Liver (tissue), 9 donors: Measurements from ENCODE around the gene GTPBP2. TPM values are rescaled to one million over a fixed set of nuclear protein-coding genes. Genes with fewer than 3 reads are reported as not detected.
"Not testable (repeated sequence)": the region's sequence is repeated elsewhere in the genome, so short reads cannot be mapped to it uniquely, and the experiment has no call there.

Experiments
- DNase-seq: peaks from one replicate; pipeline ENCODE4 v3.0.0-alpha.2; 2017; ENCODE audit warnings: low spot score
- H3K27ac ChIP-seq, 2 donors: one replicate each; pipeline ENCODE4 v1.7.0; 2013; ENCODE audit warnings: inconsistent platforms in 2 of 2, low read length in 2 of 2, control low read depth in 1 of 2, low read depth in 1 of 2, mild to moderate bottlenecking in 1 of 2
- H3K27me3 ChIP-seq, 4 donors: one replicate each; pipeline versions ENCODE4 v1.6.1 to v1.7.0; 2013; ENCODE audit warnings: low read length in 3 of 4, inconsistent platforms in 1 of 4, mild to moderate bottlenecking in 1 of 4, moderate library complexity in 1 of 4; ENCODE audit not compliant: control insufficient read depth in 4 of 4, insufficient read depth in 4 of 4
- H3K36me3 ChIP-seq, 4 donors: one replicate each; pipeline versions ENCODE4 v1.6.1 to v1.7.0; 2013; ENCODE audit warnings: low read length in 3 of 4, mild to moderate bottlenecking in 3 of 4, low read depth in 1 of 4, moderate library complexity in 1 of 4; ENCODE audit not compliant: control insufficient read depth in 4 of 4, insufficient read depth in 3 of 4
- H3K4me1 ChIP-seq, 4 donors: one replicate each; pipeline versions ENCODE4 v1.6.1 to v1.7.0; 2013; ENCODE audit warnings: low read length in 3 of 4, mild to moderate bottlenecking in 3 of 4, moderate library complexity in 1 of 4; ENCODE audit not compliant: control insufficient read depth in 4 of 4, insufficient read depth in 4 of 4
- H3K4me3 ChIP-seq, 3 donors: one replicate each; pipeline versions ENCODE4 v1.6.1 to v1.7.0; 2013; ENCODE audit warnings: low read length in 3 of 3, control low read depth in 1 of 3, low read depth in 1 of 3, mild to moderate bottlenecking in 1 of 3
- H3K9ac ChIP-seq, 2 donors: one replicate each; pipeline ENCODE4 v1.7.0; 2013; ENCODE audit warnings: low read length in 2 of 2, mild to moderate bottlenecking in 2 of 2, moderate library complexity in 2 of 2, control low read depth in 1 of 2, low read depth in 1 of 2
- H3K9me3 ChIP-seq, 4 donors: one replicate each; pipeline versions ENCODE4 v1.6.1 to v1.7.0; 2013; ENCODE audit warnings: low read length in 3 of 4; ENCODE audit not compliant: control insufficient read depth in 4 of 4
- EGR1 ChIP-seq, 2 donors: IDR thresholded peaks; 2 replicates each; pipeline ENCODE4 v1.6.1; 2016 to 2018; ENCODE audit warnings: antibody characterized with exemption in 2 of 2, low read depth in 2 of 2
- FOXA1 ChIP-seq: IDR thresholded peaks from 2 replicates; pipeline ENCODE4 v1.6.1; 2016; ENCODE audit warnings: antibody characterized with exemption
- FOXA2 ChIP-seq: IDR thresholded peaks from 2 replicates; pipeline ENCODE4 v1.6.1; 2016; ENCODE audit warnings: antibody characterized with exemption
- GABPA ChIP-seq, 2 donors: IDR thresholded peaks in 1 of 2; conservative IDR thresholded peaks in 1 of 2; 2 replicates each; pipeline ENCODE4 v1.6.1; 2016; ENCODE audit warnings: antibody characterized with exemption in 2 of 2, mild to moderate bottlenecking in 1 of 2, moderate library complexity in 1 of 2
- HNF4A ChIP-seq, 2 donors: conservative IDR thresholded peaks; 2 replicates each; pipeline ENCODE4 v1.6.1; 2016; ENCODE audit warnings: antibody characterized with exemption in 2 of 2, mild to moderate bottlenecking in 2 of 2
- JUND ChIP-seq, 2 donors: IDR thresholded peaks; 2 replicates each; pipeline ENCODE4 v1.6.1; 2016; ENCODE audit warnings: antibody characterized with exemption in 2 of 2
- RAD21 ChIP-seq, 2 donors: IDR thresholded peaks; 2 replicates each; pipeline ENCODE4 v1.6.1; 2016; ENCODE audit warnings: antibody characterized with exemption in 2 of 2, mild to moderate bottlenecking in 2 of 2
- SP1 ChIP-seq: IDR thresholded peaks from 2 replicates; pipeline ENCODE4 v1.6.1; 2018; ENCODE audit warnings: antibody characterized with exemption, mild to moderate bottlenecking
- TAF1 ChIP-seq: conservative IDR thresholded peaks from 2 replicates; pipeline ENCODE4 v1.6.1; 2016; ENCODE audit warnings: antibody characterized with exemption, mild to moderate bottlenecking
- YY1 ChIP-seq: IDR thresholded peaks from 2 replicates; pipeline ENCODE4 v1.6.1; 2016; ENCODE audit warnings: antibody characterized with exemption, mild to moderate bottlenecking
- WGBS: extraction: QIAGEN DNeasy Blood & Tissue Kit; methylation state at CpG from one replicate; pipeline ENCODE4 v1.1.7; 2013; 5-methylcytosine and 5-hydroxymethylcytosine counted together
- polyA plus RNA-seq, 2 donors: library from polyadenylated mRNA; stranded (reverse) in 1 of 2; unstranded in 1 of 2; fragments of 200-250 nt in 1 of 2; fragments of >200 nt in 1 of 2; fragmentation: Nextera tagmentation in 1 of 2; extraction: Ambion mirVana in 1 of 2; gene quantifications; one replicate each; pipeline versions ENCODE4 v1.2.1 to v1.2.3, GENCODE V29; 2013 to 2015
- total RNA-seq, 2 donors: library from RNA; depleted of rRNA; stranded (reverse); fragments of >200 nt; gene quantifications; one replicate each; pipeline ENCODE4 v1.2.3, GENCODE V29; 2014
- TF ChIP-seq, protein P1 (sequence below): IDR thresholded peaks from 2 replicates; pipeline ENCODE4 v1.6.1; 2016; ENCODE audit warnings: antibody characterized with exemption
- TF ChIP-seq, protein P2 (sequence below): IDR thresholded peaks from 2 replicates; pipeline ENCODE4 v1.6.1; 2016; ENCODE audit warnings: antibody characterized with exemption
- TF ChIP-seq, protein P3 (sequence below): IDR thresholded peaks from 2 replicates; pipeline ENCODE4 v1.6.1; 2016; ENCODE audit warnings: antibody characterized with exemption, mild to moderate bottlenecking
- donor health status: healthy.
- donor health status: healthy.
- donor health status: healthy.
- donor health status: healthy.
- donor health status: healthy.

Gene GTPBP2
- total and polyA plus RNA-seq, 4 donors, result 7.9 to 69.1 (median 16.1) TPM

DNA sequence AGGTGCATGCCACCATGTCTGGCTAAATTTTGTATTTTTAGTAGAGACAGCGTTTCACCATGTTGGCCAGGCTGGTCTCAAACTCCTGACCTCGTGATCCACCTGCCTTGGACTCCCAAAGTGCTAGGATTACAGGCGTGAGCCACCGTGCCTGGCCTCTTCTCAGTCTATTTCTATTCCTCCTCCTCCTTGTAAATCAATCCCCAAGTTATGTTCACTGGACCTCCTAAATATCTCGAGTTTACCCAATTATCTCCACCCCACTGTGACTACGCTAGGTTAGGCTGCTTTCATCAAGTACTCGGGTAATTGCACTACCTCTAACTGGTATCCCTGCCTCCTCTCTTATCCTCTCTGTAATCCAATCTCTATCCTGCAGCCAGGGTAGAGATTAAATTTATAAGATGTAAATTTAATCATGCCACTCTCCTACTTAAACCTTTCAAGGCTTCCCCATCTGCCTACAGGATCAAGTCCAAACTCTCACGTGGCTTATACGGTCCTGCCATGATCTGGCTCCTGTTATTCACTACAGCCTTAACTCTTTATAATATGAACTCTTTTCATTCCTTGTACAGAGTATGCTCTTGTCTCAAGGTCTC lies 5.7 kb upstream of the GTPBP2 start:
- WGBS, result 80% methylated on average over 9 of the region's 9 CpGs
- Histone ChIP-seq H3K4me1 (peaks cover 4 to 17% (median 9%) of the 10 kb centered on the region in 4 donors), H3K9me3 (no peaks in the 10 kb centered on the region), H3K27me3 (no peaks in the 10 kb centered on the region), H3K9ac (no peak overlapping the region), H3K36me3 (peaks cover 5 to 9% (median 7%) of the 10 kb centered on the region in 4 donors), H3K4me3 (no peak overlapping the region), H3K27ac (no peak overlapping the region)
- no peak for TF ChIP-seq TAF1
- no peak for TF ChIP-seq FOXA1
- no peak for TF ChIP-seq JUND (IDR thresholded peaks at IDR 0.05)
- TF ChIP-seq, protein P1, sequence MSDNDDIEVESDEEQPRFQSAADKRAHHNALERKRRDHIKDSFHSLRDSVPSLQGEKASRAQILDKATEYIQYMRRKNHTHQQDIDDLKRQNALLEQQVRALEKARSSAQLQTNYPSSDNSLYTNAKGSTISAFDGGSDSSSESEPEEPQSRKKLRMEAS, result no peak
- no peak for TF ChIP-seq HNF4A (conservative IDR thresholded peaks at IDR 0.05)
- no peak for TF ChIP-seq EGR1 (IDR thresholded peaks at IDR 0.05; ENCODE audit: low read depth in 2 of 2)
- DNase-seq, result no peak

DNA sequence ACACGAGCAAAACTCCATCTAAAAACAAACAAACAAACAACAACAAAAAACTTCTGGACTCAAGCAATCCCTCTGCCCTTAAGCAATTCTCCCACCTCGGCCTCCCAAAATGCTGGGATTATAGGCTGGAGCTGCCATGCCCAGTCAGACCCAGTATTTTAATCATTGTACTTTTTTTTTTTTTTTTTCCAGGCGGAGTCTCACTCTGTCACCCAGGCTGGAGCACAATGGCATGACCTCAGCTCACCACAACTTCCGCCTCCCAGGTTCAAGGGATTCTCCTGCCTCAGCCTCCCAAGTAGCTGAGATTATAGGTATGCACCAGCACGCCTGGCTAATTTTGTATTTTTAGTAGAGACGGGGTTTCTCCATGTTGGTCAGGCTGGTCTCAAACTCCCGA lies 3.9 kb upstream of the GTPBP2 start:
- not testable (repeated sequence) for H3K9me3 ChIP-seq, H3K4me3 ChIP-seq, H3K9ac ChIP-seq, H3K36me3 ChIP-seq, H3K27ac ChIP-seq, DNase-seq, H3K27me3 ChIP-seq
- peaks cover 4 to 25% (median 14%) of the 10 kb centered on the region in 4 donors for H3K4me1 ChIP-seq
- WGBS, result 92% methylated on average over 7 of the region's 7 CpGs

DNA sequence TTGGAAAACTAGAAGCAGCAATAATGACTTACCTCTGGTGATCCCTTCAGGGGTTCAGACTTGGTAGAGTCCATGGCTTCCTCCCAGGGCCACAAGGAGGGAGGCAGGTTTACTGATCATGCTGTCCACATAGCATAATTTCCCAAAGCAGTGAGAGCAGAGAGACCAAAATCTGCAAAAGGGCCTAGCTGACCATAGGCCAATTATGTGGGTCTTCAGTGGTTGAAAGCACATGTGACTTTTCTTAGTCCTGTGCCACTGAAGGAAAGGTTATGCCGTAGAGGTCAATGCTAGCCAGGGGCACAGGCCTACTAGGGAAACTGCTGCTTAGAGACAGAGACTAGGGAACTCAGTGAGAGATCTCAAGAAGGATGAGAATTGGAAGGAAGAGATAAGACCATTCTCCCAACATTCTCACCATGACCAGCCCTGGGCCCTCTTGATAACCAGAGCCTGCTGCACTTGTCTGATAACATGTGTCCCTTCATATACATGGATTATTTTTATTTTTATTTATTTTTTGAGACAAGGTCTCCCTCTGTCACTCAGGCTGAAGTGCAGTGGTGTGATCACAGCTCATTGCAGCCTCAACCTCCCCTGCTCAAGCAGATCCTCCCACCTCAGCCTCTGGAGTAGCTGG lies 2.0 kb upstream of the GTPBP2 start:
- 92% methylated on average over 1 of the region's 1 CpG for WGBS
- TF ChIP-seq GABPA (IDR thresholded peaks at IDR 0.05 in 1 of 2, conservative IDR thresholded peaks at IDR 0.05 in 1 of 2), result no peak
- no peak for TF ChIP-seq HNF4A (conservative IDR thresholded peaks at IDR 0.05)
- TF ChIP-seq RAD21 (IDR thresholded peaks at IDR 0.05), result no peak
- H3K36me3 ChIP-seq, result peaks cover 0 to under 1% (median 0%) of the 10 kb centered on the region in 4 donors
- H3K27me3 ChIP-seq, result no peaks in the 10 kb centered on the region
- no peak overlapping the region for H3K27ac ChIP-seq
- H3K9me3 ChIP-seq, result no peaks in the 10 kb centered on the region
- DNase-seq, result peak; percentile 75
- no peak overlapping the region for H3K4me3 ChIP-seq
- peaks cover 0 to 27% (median 17%) of the 10 kb centered on the region in 4 donors for H3K4me1 ChIP-seq
- no peak overlapping the region for H3K9ac ChIP-seq

DNA sequence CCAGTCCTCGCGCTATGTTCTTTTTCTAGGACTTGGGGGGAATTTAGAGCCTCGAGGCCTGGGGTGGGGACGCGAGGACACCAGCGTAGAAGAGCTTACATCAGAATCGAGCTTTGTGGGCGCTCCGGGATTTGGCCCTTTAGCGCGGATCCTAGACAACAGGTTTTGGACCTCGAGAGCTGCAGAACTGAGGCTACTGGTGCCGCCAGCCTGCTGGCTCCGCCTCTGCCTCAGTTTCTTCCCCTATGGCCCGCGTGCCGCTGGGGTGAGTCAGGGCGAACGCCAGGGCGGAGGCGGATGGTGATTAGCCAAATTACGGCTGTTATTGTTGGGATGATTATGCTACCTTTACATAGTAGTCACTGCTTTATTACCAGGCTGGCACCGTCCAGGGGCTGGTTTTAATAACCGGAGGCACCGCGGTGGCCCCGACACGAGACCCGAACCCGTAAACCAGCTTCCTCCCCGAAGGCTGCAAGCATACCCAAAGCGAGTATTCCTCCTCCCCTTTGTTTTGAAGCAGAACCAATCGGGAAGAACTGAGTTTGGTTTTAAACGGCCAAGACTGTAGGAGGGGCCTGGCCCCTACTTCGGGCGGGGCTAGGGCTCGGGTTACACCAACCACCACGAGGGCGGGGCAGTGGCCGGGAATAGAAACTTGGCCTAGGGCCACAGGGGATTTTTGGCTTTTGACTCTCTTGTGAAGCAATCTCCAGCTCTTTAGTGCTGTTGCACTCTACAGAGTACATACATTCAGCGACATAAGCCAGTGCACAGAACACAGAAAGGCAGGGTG lies 639 bp upstream of the GTPBP2 start:
- peak overlapping the region; percentile 78 to 91 (median 89) for H3K4me3 ChIP-seq
- DNase-seq, result peak; percentile 94
- H3K9me3 ChIP-seq, result no peaks in the 10 kb centered on the region
- peak overlapping the region; percentile 87 for H3K9ac ChIP-seq
- peaks cover 0 to 8% (median 5%) of the 10 kb centered on the region in 4 donors for H3K36me3 ChIP-seq
- under 1% methylated on average over 41 of the region's 41 CpGs for whole genome bisulfite sequencing
- H3K27me3 ChIP-seq, result no peaks in the 10 kb centered on the region
- H3K27ac ChIP-seq, result peak overlapping the region; percentile 97 to 98
- peaks cover 0 to 23% (median 14%) of the 10 kb centered on the region in 4 donors for H3K4me1 ChIP-seq
- TF ChIP-seq, protein P1, result peak; percentile 71
- TF ChIP-seq FOXA1, result peak; percentile 52
- TF ChIP-seq SP1, result peak; percentile 93
- peak; percentile 14 for TF ChIP-seq FOXA2
- TF ChIP-seq TAF1, result peak; percentile 61
- peak; percentile 4 to 21 for TF ChIP-seq RAD21 (IDR thresholded peaks at IDR 0.05)
- TF ChIP-seq, protein P2, sequence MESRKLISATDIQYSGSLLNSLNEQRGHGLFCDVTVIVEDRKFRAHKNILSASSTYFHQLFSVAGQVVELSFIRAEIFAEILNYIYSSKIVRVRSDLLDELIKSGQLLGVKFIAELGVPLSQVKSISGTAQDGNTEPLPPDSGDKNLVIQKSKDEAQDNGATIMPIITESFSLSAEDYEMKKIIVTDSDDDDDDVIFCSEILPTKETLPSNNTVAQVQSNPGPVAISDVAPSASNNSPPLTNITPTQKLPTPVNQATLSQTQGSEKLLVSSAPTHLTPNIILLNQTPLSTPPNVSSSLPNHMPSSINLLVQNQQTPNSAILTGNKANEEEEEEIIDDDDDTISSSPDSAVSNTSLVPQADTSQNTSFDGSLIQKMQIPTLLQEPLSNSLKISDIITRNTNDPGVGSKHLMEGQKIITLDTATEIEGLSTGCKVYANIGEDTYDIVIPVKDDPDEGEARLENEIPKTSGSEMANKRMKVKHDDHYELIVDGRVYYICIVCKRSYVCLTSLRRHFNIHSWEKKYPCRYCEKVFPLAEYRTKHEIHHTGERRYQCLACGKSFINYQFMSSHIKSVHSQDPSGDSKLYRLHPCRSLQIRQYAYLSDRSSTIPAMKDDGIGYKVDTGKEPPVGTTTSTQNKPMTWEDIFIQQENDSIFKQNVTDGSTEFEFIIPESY, result peak; percentile 10
- peak in 1 of 2 donors; percentile 31 for TF ChIP-seq GABPA (IDR thresholded peaks at IDR 0.05 in 1 of 2, conservative IDR thresholded peaks at IDR 0.05 in 1 of 2)
- peak; percentile 71 for TF ChIP-seq YY1
- TF ChIP-seq, protein P3, sequence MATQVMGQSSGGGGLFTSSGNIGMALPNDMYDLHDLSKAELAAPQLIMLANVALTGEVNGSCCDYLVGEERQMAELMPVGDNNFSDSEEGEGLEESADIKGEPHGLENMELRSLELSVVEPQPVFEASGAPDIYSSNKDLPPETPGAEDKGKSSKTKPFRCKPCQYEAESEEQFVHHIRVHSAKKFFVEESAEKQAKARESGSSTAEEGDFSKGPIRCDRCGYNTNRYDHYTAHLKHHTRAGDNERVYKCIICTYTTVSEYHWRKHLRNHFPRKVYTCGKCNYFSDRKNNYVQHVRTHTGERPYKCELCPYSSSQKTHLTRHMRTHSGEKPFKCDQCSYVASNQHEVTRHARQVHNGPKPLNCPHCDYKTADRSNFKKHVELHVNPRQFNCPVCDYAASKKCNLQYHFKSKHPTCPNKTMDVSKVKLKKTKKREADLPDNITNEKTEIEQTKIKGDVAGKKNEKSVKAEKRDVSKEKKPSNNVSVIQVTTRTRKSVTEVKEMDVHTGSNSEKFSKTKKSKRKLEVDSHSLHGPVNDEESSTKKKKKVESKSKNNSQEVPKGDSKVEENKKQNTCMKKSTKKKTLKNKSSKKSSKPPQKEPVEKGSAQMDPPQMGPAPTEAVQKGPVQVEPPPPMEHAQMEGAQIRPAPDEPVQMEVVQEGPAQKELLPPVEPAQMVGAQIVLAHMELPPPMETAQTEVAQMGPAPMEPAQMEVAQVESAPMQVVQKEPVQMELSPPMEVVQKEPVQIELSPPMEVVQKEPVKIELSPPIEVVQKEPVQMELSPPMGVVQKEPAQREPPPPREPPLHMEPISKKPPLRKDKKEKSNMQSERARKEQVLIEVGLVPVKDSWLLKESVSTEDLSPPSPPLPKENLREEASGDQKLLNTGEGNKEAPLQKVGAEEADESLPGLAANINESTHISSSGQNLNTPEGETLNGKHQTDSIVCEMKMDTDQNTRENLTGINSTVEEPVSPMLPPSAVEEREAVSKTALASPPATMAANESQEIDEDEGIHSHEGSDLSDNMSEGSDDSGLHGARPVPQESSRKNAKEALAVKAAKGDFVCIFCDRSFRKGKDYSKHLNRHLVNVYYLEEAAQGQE, result peak; percentile 91
- peak in 1 of 2 donors; percentile 45 for TF ChIP-seq EGR1 (IDR thresholded peaks at IDR 0.05; ENCODE audit: low read depth in 2 of 2)
- TF ChIP-seq JUND (IDR thresholded peaks at IDR 0.05), result peak in 1 of 2 donors; percentile 27
